Measurements from ENCODE around the gene FRMD4A.

DNA sequence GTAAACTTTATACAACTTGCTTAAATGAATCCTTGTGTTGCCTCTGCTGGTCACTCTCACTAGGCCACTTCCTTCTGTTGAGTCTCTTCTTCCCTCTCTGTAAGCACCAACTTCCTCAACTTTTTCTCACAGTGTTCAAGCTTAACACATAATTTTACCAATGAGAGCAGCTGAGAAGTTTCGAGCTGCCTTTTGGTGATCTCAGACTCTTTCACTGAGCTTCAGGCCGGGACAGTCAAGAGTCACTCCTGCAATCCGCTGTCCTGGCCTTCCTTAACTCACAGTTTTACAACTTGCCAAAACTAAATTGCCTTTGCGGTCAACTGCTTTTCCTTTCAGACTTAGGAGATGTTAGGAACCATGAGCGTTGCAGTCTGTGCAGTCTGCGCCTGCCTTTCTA lies 696.5 kb downstream of the FRMD4A start:
- TF ChIP-seq EZH2phosphoT487 (IDR thresholded peaks at IDR 0.05; ENCODE audit: low read depth, severe bottlenecking, unreplicated experiment) (no peak), CTCF (IDR thresholded peaks at IDR 0.05; ENCODE audit: poor library complexity) (no peak), EZH2 (IDR thresholded peaks at IDR 0.05; ENCODE audit: borderline replicate concordance) (no peak)

All from hepatocyte (in vitro differentiated cells).